NB4 (cell line): ENCODE results near the gene NR4A1.

Experiments used
- POLR2A ChIP-seq: IDR thresholded peaks from 2 replicates; pipeline ENCODE4 v1.6.1; 2011; ENCODE audit warnings: mild to moderate bottlenecking; ENCODE audit not compliant: insufficient read length; ENCODE audit errors: extremely low read depth
- TF ChIP-seq, protein P1 (sequence below): IDR thresholded peaks from one replicate; pipeline ENCODE4 v1.5.1; 2012; ENCODE audit warnings: low read depth, low read length
- TF ChIP-seq, protein P2 (sequence below): IDR thresholded peaks from 2 replicates; pipeline ENCODE4 v1.6.1; 2011; ENCODE audit warnings: low read depth, low read length

DNA sequence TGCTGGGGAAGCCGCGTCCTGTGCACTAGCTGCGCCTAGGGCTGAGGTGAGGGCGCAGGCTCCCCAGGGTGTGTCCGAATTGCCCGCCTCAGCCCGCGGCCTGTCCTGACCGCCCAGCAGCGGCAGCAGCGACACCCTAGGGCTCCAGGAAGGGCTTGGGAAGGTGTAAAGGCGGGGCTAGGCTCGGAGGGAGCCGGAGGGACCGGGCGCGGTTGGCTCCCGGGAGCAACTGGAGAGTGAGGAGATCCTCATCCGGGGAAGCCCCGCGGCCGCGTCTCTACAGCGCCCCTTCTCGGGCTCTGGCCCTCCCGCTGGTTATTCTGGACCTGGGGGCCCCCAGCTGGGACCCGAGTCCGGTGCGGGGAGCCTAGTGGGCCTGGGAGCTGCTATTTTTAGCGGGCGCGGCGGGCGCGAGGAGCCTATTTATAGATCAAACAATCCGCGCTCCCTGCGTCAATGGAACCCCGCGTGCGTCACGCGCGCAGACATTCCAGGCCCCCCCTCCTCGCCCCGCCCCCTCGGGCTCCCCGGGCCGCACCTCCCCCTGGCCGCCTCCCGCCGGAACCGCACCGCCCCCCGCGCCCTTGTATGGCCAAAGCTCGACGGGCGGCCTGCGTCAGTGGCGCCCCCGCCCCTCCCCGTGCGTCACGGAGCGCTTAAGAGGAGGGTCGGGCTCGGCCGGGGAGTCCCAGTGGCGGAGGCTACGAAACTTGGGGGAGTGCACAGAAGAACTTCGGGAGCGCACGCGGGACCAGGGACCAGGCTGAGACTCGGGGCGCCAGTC, at the start of gene NR4A1:
- TF ChIP-seq POLR2A = peak; percentile 30
- TF ChIP-seq, protein P1, sequence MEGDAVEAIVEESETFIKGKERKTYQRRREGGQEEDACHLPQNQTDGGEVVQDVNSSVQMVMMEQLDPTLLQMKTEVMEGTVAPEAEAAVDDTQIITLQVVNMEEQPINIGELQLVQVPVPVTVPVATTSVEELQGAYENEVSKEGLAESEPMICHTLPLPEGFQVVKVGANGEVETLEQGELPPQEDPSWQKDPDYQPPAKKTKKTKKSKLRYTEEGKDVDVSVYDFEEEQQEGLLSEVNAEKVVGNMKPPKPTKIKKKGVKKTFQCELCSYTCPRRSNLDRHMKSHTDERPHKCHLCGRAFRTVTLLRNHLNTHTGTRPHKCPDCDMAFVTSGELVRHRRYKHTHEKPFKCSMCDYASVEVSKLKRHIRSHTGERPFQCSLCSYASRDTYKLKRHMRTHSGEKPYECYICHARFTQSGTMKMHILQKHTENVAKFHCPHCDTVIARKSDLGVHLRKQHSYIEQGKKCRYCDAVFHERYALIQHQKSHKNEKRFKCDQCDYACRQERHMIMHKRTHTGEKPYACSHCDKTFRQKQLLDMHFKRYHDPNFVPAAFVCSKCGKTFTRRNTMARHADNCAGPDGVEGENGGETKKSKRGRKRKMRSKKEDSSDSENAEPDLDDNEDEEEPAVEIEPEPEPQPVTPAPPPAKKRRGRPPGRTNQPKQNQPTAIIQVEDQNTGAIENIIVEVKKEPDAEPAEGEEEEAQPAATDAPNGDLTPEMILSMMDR = peak; percentile 8
- TF ChIP-seq, protein P2, sequence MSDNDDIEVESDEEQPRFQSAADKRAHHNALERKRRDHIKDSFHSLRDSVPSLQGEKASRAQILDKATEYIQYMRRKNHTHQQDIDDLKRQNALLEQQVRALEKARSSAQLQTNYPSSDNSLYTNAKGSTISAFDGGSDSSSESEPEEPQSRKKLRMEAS = no peak
